Suprapubic skin (tissue), 3 donors: ENCODE results near the gene KIDINS220.

Experiments used
- EP300 ChIP-seq: sonication (generic); formaldehyde crosslinking; IDR thresholded peaks from one replicate; pipeline ENCODE4 v1.6.1; 2017; ENCODE audit warnings: antibody characterized with exemption
- TF ChIP-seq, protein P1 (sequence below), 2 donors: fragments of 200-600 bp in 1 of 2; fragments of 450-650 bp in 1 of 2; sonication (generic) in 1 of 2; IDR thresholded peaks; one replicate each; pipeline ENCODE4 v1.5.1; 2016 to 2019; ENCODE audit warnings: antibody characterized with exemption in 2 of 2, mild to moderate bottlenecking in 1 of 2, moderate library complexity in 1 of 2

GRCh38 chr2:8752385-8752784, 85.0 kb downstream of the KIDINS220 start:
- TF ChIP-seq, protein P1, sequence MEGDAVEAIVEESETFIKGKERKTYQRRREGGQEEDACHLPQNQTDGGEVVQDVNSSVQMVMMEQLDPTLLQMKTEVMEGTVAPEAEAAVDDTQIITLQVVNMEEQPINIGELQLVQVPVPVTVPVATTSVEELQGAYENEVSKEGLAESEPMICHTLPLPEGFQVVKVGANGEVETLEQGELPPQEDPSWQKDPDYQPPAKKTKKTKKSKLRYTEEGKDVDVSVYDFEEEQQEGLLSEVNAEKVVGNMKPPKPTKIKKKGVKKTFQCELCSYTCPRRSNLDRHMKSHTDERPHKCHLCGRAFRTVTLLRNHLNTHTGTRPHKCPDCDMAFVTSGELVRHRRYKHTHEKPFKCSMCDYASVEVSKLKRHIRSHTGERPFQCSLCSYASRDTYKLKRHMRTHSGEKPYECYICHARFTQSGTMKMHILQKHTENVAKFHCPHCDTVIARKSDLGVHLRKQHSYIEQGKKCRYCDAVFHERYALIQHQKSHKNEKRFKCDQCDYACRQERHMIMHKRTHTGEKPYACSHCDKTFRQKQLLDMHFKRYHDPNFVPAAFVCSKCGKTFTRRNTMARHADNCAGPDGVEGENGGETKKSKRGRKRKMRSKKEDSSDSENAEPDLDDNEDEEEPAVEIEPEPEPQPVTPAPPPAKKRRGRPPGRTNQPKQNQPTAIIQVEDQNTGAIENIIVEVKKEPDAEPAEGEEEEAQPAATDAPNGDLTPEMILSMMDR (IDR thresholded peaks at IDR 0.05) = no peak
- no peak for TF ChIP-seq EP300
